NT2/D1 (cell line): ENCODE data around the gene ADAM22.

Experiments used
- SUZ12 ChIP-seq: IDR thresholded peaks from 2 replicates; pipeline ENCODE4 v1.6.1; 2011; ENCODE audit not compliant: insufficient read length, insufficient read depth; ENCODE audit errors: extremely low read depth
- YY1 ChIP-seq: IDR thresholded peaks from 2 replicates; pipeline ENCODE4 v1.6.1; 2011; ENCODE audit not compliant: insufficient read length, insufficient read depth
- ZNF274 ChIP-seq: IDR thresholded peaks from 2 replicates; pipeline ENCODE4 v1.6.1; 2011; ENCODE audit warnings: mild to moderate bottlenecking, low read depth, low read length

DNA sequence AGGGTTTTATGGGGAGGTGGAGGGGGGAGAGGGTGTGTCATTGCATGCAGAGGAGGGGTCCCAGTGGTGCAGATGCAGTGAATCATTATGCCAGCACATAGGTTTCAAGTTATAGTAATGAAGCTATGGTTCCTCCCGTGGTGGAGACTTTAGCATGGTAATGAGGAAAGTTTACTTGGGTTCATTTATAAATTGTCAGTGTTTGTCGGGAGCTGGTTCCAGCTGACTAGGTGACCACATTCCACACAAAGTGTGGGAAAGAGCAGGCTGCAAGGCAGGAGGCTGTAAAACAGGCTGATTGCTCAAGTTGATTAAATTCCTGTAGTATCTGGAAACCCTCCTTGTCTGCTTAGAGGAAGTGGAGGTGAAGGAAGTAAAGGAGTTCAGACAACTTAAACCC lies 206.9 kb downstream of the ADAM22 start:
- TF ChIP-seq YY1, result no peak
- no peak for TF ChIP-seq ZNF274
- TF ChIP-seq SUZ12, result no peak
